Cardiac ventricle fibroblast (primary cell): ENCODE results near the gene CARD16. TPM values are rescaled to one million over a fixed set of nuclear protein-coding genes. Genes with fewer than 3 reads are reported as not detected.

Experiments
- total RNA-seq: library from RNA; depleted of rRNA; stranded (reverse); fragments of >200 nt; gene quantifications from 2 replicates; pipeline ENCODE4 v1.2.3, GENCODE V29; 2015

CARD16 gene
- total RNA-seq: 2.7 and 6.5 TPM in 2 replicates

DNA sequence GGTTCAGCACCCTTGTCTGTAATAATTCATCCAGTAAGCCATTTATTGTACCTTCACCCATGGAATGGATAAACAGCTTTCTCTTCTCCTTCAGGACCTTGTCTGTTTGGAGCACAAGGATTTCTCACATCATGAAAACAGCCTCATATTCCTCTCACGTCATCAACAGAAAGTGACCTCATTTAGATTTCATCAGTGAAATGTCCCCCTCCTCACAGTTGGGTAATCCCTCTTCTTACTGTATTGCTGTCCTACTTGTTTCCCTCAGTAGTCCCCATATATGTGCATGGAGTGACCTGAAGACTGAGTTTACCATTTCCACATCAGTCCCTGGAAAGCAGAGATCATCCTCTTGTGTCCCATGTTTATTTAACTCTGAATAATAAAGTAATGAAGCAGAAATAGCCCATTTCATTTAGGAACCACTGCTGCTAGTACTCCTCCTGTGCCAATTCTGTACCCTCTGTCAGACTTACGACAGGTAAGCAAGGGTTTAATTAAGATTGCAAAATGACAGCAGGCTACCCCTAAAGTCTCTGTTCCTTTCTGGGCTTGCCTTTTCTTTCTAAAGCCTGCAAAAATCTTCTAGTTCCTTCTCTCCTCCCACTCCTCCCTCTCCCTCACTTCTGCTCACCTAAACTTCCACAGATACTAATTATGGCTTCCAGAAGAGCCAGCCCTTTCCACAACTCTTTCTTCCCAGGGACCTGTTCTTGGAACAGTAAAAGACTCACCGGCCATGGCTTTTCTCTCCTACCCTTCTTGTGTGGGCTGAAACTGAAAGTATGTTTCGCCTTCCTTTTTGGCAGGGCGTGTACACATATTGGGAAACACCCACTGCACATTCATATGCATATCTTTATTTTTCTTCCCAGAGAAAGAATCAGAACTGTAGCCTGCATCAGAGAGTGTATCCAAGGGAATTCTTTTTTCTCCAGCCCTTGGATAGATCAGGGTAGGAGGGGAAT, at the start of gene CARD16:
TSS of gene CARD16 (minus strand) at position 779 of the 968 bp plus-strand sequence. CDS start at position 741, 38 bp downstream.

DNA sequence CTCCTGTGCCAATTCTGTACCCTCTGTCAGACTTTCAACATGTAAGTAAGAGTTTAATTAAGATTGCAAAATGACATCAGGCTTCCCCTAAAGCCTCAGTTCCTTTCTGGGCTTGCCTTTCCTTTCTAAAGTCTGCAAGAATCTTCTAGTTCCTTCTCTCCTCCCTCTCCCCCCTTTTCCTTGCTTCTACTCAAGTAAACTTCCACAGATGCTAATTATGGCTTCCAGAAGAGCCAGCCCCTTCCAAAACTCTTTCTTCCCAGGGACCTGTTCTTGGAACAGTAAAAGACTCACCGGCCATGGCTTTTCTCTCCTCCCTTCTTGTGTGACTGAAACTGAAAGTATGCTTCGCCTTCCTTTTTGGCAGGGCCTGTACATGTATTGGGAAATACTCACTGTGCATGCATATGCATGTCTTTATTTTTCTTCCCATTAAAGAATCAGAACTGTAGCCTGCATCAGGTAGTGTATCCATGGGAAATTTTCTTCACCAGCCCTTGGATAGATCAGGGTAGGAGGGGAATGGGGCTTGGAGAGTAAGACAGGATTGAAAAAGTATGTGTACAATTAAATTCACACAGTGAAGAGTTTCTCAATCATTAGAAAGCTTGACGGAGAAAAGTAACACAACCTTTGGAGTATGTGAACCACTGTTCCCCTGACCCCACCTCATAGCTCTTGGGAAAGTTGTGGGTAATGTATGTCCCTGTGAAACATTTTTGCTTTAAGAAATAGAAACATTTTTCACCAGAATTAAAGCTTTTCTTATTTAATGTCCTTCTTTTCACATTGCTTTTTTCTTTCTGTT, 10.1 kb downstream of the CARD16 start, which contains the start of gene CASP1:
TSS of gene CASP1 (minus strand) at position 332 of the 808 bp plus-strand sequence. CDS start at position 301, 31 bp downstream.

DNA sequence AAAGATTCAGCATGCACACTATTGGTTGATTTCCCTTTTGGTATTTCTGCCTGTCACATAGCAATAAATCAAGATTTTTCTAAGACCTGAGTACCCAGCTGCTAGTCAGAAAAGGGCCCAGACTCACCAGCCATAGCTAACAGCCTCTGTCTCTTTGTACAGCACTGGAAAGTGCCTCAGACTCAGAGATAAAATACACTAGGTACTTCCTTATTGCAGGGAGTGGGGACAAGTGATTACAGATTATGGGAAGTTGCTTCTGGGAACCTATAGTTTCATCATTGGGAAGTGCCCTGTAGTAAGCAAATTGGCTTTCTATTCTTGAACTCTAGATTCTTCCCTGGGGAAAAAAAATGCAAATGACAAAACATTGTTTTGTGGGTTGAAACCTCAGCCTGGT, 22.1 kb downstream of the CARD16 start, which contains the start of gene CASP5:
TSS of gene CASP5 (minus strand) at position 166 of the 400 bp plus-strand sequence. CDS start at position 134, 32 bp downstream.

Other genes starting within 250 kb of the CARD16 start
- gene CASP12, start 146.9 kb downstream of the CARD16 start, total RNA-seq: not detected in 2 replicates
- gene CASP4, start 76.8 kb downstream of the CARD16 start, total RNA-seq: 108 and 112 TPM in 2 replicates
- not detected in 2 replicates for gene CASP5, start 22.2 kb downstream of the CARD16 start, total RNA-seq
- 8.5 and 15.7 TPM in 2 replicates for gene CASP1, start 10.2 kb downstream of the CARD16 start, total RNA-seq
- not detected in 2 replicates for gene CARD18, start 94.4 kb upstream of the CARD16 start, total RNA-seq